ENCODE data around the gene LNX1.

GRCh38 chr4:53595204-53595603 lies 3.9 kb upstream of the LNX1 start:
- no peak for TF ChIP-seq POLR2A (IDR thresholded peaks at IDR 0.05; ENCODE audit: low read depth, low read length)
- TF ChIP-seq POLR2AphosphoS5 (IDR thresholded peaks at IDR 0.05; ENCODE audit: insufficient read depth, low read depth, low read length), result no peak
- no peak for TF ChIP-seq CTCF (IDR thresholded peaks at IDR 0.05; ENCODE audit: extremely low read depth in 1 of 2, insufficient read depth in 1 of 2, low read depth in 1 of 2, low read length in 2 of 2)
- TF ChIP-seq JUN (IDR thresholded peaks at IDR 0.05; ENCODE audit: borderline replicate concordance, insufficient read depth, insufficient read length, low read depth), result no peak
- no peak for TF ChIP-seq MAX (IDR thresholded peaks at IDR 0.05; ENCODE audit: insufficient read depth, insufficient read length)
- no peak for TF ChIP-seq GATA2 (IDR thresholded peaks at IDR 0.05; ENCODE audit: insufficient read depth, insufficient read length, low read depth, low read length)
- TF ChIP-seq FOS (IDR thresholded peaks at IDR 0.05; ENCODE audit: borderline replicate concordance, insufficient read depth, low read length), result no peak
- TF ChIP-seq MYC (IDR thresholded peaks at IDR 0.05; ENCODE audit: low read depth, low read length), result no peak

Data from endothelial cell of umbilical vein (primary cell).